Transverse colon (tissue), 4 donors: ENCODE data around the gene IQCK.

Experiments used
- CTCF ChIP-seq, 5 experiments: fragments of 200-600 bp in 3 of 5; fragments of 450-650 bp in 2 of 5; sonication (generic) in 3 of 5; IDR thresholded peaks; 1 replicate in 2 of 5; 2 replicates in 3 of 5; pipeline ENCODE4 v1.5.1; 2016 to 2017; ENCODE audit warnings: antibody characterized with exemption in 5 of 5, inconsistent platforms in 3 of 5, mild to moderate bottlenecking in 2 of 5, moderate library complexity in 1 of 5
- EP300 ChIP-seq: sonication (generic); formaldehyde crosslinking; IDR thresholded peaks from one replicate; pipeline ENCODE4 v1.6.1; 2017; ENCODE audit warnings: antibody characterized with exemption, low read depth
- POLR2A ChIP-seq: fragments of 450-650 bp; IDR thresholded peaks from one replicate; pipeline ENCODE4 v1.6.1; 2016; ENCODE audit warnings: antibody characterized with exemption, mild to moderate bottlenecking, moderate library complexity
- POLR2AphosphoS5 ChIP-seq, 3 donors: sonication (generic); formaldehyde crosslinking; IDR thresholded peaks; one replicate each; pipeline ENCODE4 v1.6.1; 2016; ENCODE audit warnings: antibody characterized with exemption in 3 of 3

GRCh38 chr16:19822533-19822932 is 104.5 kb downstream of the IQCK start:
- TF ChIP-seq CTCF (IDR thresholded peaks at IDR 0.05): no peak
- TF ChIP-seq EP300: no peak
- no peak for TF ChIP-seq POLR2A
- TF ChIP-seq POLR2AphosphoS5 (IDR thresholded peaks at IDR 0.05): no peak
